GM21528 (cell line): Measurements from ENCODE around the gene SUDS3.
"Not testable (repeated sequence)": the region's sequence is repeated elsewhere in the genome, so short reads cannot be mapped to it uniquely, and the experiment has no call there.

Experiments
- ATAC-seq: cut with Tn5 transposase; IDR thresholded peaks from one replicate; pipeline ENCODE4 v1.9.1; 2021; ENCODE audit warnings: mild to moderate bottlenecking, moderate library complexity; ENCODE audit not compliant: unreplicated experiment, low FRiP score

The SUDS3 gene

DNA sequence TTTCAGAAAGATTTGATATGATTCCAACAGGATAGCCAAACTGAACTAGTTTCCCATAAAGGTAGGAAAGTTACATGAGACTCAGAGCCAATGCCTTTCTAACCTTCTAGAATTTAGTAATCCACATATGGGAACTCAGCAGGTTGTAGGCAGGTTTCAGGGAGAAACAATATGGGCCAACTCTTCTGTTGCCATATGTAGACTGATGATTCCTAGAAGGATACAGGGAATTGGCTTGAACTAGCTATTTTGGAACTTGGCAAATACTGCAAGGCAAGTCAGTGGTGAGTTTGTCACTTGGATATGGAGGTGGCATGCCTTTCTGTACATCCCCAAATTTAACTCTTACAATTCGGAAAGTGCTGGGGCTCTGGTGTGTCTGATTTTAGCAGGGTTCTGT is 15.5 kb downstream of the SUDS3 start:
- no peak for ATAC-seq

DNA sequence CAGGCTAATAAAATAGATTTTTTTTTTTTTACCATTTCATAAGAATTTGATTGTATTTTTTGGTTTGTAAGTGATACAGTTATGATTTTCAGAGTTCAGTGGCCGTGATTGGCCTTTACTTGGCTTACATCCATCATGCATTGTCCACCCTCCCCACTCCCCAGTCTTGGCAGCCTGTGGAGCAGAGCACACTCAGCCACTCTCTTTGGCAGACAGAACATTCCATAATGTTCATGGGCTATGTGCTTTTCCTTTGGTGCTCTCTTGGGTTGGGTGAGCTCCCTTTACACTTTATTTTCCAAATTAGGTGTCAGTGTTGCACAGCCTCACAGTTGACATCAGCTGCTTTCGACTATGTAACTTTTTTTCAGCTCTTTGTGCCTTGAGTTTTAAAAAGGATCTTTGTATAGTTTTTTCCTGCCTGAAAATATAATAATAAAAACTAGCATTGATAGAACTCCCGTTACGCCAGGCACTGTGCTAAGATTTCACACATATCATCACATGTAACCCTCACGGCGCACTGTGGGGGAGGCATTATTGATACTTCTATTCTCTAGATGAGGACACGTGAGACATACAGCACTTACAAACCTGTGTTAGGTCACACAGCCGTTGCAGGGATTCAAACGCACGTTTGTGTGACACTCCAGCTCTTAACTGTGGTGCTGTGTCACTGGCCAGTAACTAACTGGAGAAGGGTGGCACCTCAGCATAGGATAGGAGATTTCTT is 21.5 kb downstream of the SUDS3 start:
- ATAC-seq: no peak

DNA sequence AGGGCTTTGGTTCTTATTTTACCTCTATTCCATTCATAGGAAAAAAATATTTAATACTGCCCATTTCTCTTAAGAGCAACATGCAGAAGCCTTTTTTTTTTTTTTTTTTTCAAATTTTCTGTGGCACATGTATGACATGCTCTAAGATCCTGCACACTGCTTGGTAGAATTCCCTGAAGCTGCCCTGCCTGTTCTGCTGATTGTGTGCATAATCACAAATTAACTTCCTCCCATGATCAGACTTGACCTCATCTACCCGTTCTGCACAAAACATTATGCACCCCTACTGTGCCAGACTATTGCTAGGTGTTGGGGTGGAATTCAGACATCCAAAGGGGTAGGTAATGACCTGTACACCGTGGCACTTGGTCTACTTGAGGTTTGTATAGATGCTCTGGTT is 22.2 kb downstream of the SUDS3 start:
- ATAC-seq: no peak

DNA sequence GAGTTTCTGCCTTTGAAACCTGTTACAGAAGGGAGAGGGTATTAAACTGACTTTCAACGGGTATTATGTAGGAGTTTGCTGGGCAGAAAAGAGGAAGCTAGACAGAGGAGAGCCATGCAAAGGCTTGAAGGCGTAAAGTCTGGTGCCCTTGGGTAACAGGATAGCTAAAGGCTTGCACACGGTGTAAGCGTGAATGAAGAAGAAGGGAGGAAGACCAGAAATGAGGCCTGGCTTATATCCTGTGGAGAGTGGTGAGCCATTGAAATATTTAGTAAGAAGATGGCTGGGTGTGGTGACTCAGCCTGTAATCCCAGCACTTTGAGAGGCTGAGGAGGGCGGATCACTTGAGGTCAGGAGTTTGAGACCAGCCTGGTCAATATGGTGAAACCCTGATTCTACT is 22.6 kb downstream of the SUDS3 start:
- ATAC-seq: no peak

GRCh38 chr12:118402251-118402650 is 25.9 kb downstream of the SUDS3 start:
- ATAC-seq: no peak

DNA sequence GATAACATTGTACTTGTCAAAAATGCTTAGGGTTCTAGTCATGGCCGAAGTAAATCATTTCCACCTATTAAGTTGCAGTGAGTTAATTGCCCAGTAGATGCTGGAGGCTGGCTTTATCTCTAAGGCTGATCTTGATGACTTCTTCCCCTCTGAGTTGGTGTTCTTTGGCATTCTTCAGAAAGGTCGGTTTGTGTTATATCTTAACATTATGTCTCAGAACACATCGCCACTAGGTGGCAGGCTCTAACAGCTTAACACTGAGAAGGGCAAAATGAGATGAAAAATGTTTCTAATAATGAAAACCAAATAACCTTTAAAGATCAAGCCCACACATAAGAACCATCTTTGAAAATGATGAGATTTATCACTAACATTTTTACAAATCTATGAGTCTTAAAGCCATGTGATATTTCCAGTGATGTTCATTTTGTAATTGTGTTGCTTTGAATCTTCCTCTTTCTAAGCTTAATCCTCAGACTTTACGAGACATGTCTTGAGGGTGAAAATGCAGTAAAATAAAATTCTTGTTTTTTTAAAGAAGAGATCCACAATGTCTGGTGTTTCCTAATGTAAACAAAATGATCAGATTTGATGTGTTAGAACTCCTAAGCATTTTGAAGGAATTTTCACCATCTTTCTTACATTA is 28.6 kb downstream of the SUDS3 start:
- ATAC-seq: no peak

DNA sequence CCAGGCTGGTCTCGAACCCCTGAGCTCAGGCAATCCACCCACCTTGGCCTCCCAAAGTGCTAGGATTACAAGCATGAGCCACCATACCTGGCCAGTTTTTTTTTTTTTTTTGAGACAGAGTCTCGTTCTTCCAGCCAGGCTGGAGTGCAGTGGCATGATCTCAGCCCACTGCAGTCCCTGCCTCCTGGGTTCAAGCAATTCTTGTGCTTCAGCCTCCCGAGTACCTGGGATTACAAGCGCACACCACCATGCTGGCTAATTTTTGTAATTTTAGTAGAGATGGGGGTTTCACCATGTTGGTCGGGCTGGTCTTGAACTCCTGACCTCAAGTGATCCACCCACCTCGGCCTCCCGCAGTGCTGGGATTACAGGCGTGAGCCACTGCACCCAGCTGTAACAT is 31.9 kb downstream of the SUDS3 start:
- ATAC-seq: not testable (repeated sequence)

DNA sequence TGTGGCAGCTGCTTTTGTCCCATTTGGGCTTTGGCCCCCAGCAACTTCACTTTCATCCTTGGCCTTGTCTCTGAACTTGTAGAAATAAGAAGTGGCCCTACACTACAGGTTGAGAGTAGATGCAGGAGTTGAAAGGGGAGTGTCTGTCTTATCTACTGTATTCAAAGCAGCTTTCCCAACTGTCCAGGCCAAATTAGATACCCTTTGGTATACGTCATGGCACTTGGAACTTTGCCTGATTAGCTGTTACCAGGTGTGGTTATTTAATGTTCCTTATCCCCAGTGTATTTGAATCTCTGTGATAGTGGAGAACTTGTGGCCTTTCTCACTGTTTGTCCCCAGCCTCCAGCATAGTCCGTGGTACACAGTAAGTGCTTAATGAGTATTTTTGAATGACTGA is 33.5 kb downstream of the SUDS3 start:
- ATAC-seq: no peak

DNA sequence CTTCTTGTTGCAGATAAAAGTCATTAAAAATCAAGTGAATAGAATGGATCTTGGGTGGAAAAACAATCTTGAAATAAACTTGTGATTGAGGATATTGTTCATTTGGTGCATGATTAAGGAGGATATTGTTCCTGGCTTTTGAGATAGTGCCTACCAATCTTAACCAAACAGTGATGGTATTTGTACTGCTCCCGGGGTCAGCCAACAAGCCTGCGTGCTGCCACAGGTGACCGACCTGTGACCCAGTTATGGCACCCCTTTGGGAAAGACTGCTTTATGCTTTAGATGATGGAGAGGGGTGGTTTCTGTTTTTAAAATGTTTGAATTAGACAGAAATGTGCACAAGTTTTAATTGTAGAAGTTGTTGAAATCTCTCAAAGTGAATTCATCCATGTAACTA is 41.6 kb downstream of the SUDS3 start:
- ATAC-seq: no peak

- no peak for ATAC-seq
Measured at GRCh38 chr12:118418385-118419057, 42.2 kb downstream of the SUDS3 start.

DNA sequence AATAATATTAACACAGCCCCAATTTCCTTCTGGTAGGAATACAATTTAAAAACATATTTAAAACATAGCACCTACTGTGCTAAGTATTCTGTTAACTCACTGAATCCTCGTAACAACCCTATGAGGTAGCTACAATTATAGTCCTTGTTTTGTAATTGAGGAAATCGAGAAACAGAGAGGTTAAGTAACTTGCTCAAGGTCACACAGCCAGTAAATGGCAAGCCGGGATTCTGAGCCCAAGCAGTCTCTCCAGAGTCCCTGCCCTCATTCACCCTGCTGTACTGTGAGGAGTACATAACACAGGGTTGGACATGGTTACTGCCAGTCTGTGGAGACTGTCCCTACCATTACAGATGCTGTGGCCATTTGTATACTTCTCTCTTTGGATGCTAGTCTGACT is 44.3 kb downstream of the SUDS3 start:
- no peak for ATAC-seq

DNA sequence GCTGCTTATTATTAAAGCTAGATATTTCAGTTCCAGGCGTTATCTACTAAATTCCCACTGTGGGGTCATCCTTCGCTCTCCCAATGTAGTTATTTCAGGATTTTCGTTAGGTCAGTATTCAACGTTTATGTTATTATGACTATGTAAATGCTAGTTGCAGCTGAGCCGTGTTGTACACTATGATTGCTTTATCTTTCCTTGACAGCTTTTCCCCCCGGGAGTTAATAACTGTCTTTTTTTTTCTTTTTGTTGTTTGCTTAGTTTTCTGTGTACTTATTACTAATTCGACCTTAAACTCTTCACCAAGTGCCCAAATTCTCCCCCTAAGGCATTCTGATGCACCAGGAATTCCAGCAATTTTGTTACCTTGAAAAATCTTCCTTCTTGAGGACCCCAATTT is 48.5 kb downstream of the SUDS3 start:
- no peak for ATAC-seq

- ATAC-seq: no peak
Measured at GRCh38 chr12:118425364-118425763, 49.0 kb downstream of the SUDS3 start.

GRCh38 chr12:118427819-118428218 is 51.5 kb downstream of the SUDS3 start:
- no peak for ATAC-seq

DNA sequence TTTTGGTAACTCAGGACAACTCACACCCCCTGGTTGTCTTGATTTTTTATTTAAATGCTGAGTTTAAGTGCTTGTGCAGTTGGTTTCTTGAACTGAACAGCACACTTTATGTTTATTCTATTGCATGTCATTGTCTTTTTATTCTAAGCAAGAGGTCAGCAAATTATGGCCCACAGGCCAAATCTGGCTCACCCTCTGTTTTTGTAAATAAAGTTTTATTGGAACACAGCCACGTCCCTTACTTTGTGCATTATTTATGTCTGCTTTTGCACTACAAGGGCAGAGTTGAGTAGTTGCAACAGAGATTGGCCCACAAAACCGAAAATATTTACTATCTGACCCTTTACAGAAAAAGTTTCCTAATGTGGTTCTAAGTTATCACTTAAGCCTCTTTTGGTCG is 52.3 kb downstream of the SUDS3 start:
- ATAC-seq: no peak

GRCh38 chr12:118429688-118430383 is 53.5 kb downstream of the SUDS3 start:
- no peak for ATAC-seq

GRCh38 chr12:118430516-118430915 is 54.2 kb downstream of the SUDS3 start:
- ATAC-seq: no peak

DNA sequence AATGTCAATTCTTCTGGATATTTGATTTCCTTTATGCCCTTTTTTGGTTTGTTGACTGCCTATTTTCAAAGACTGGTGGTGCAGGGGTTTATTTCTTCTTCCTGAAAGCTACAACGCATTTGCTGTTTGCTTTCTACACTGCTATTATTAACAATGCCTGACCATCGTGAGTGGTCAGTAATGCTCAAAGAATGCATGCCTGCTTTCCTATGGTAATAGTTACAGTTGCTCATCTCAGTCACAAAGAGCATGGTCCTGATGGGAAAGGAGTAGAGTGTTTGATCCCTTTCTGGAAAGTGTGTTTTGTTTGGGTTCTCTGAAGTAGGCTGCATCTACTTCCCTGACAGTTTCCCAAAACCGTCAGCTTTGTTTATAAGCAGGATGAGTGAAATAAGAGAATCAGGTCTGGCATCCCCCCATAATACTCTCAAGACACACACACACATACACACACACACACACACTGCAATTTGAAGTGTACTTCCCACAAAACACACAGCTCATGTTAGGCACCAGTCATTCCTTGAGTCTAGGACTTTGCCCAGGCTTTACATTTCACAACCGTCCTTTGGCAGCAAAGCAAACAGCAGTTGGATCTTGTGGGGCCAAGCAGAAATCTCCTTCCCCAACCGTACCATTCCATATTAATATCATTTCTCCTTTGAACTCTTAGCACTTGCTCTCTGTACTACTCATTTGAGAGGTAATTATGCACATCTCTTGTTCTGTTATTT is 56.6 kb downstream of the SUDS3 start:
- ATAC-seq: no peak

DNA sequence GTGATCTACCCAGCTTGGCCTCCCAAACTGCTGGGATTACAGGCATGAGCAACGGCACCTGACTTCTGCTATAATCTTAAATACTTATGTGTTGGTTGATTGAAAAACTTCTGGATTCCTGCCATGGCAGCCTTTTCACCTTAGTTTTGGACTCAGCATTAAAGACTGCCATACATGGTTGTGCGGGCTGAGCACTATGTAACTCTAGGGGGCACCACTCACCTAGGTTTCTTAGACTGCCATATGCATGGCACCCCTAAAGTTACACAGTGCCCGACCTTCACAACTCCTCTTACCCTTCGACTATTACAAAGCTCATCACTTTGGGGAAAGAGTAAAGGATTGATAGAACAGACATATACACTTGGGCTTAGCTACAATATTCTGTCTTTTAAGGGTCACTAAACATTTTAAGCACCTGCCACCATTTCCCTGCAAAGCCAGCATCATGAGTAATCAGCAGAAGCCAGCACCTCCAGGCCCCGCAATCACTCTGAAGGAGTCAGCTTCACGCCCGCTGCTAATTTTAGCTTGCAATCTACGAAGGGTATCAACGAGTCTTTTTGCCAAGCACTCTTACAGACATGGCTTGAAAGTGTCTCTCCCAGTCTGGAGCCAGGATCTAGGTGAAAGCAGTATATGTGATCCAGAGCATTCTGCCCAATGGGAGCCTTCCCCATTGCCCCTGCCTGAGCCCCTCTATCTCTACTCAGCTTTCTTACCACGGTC is 59.8 kb downstream of the SUDS3 start:
- ATAC-seq: no peak

DNA sequence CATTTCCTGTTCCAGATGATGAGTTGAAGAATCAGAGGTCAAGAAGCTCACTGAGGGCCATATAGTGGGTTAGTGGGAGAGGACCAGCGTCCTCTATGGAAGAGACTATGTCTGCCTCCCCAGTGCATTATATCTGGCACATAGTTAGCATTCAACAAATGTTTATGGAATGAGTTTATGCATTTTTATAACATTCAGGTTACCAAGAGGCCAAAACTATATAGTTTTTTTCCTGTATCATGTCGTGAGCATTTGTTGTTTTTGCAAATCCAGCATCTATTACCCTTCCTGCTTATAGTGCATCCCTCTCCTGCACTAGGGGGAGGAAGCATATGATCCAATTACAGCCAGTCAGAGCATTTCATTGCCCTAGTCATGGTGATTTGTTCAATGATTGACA is 60.6 kb downstream of the SUDS3 start:
- no peak for ATAC-seq
